Activated B cell treated with CpG ODN at 0.5 μM for 24 hours (primary cell): ENCODE data around the gene CYP3A7. TPM values are rescaled to one million over a fixed set of nuclear protein-coding genes. Genes with fewer than 3 reads are reported as not detected.
"Not testable (repeated sequence)": the region's sequence is repeated elsewhere in the genome, so short reads cannot be mapped to it uniquely, and the experiment has no call there.

Source experiments
- ATAC-seq: fragments of 200-7000 bp; cut with Tn5 transposase; one replicate; pipeline ENCODE4 v1.10.0; 2021; ENCODE audit warnings: low read depth, mild to moderate bottlenecking, moderate library complexity
- CTCF ChIA-PET: fragments of 350-600 bp; sonication (Branson Sonifier 250); formaldehyde crosslinking; loops from one replicate; lab custom pipeline; 2021; ENCODE audit warnings: antibody characterized with exemption; lab: Charles Lee
- POLR2A ChIA-PET: fragments of 350-600 bp; sonication (Branson Sonifier 250); formaldehyde crosslinking; loops from one replicate; lab custom pipeline; 2021; ENCODE audit warnings: antibody characterized with exemption; lab: Charles Lee
- DNase-seq: peaks from one replicate; pipeline ENCODE4 v3.0.0; 2022
- H3K27ac Mint-ChIP-seq: one replicate; pipeline ENCODE4 v1.8.0; 2020; ENCODE audit warnings: mixed read lengths
- H3K27me3 Mint-ChIP-seq: one replicate; pipeline ENCODE4 v1.8.0; 2021; ENCODE audit warnings: mixed read lengths
- H3K36me3 Mint-ChIP-seq: one replicate; pipeline ENCODE4 v1.8.0; 2021; ENCODE audit warnings: low read depth, mixed read lengths
- H3K4me1 Mint-ChIP-seq: one replicate; pipeline ENCODE4 v1.8.0; 2021; ENCODE audit warnings: mixed read lengths
- H3K4me3 Mint-ChIP-seq: one replicate; pipeline ENCODE4 v1.8.0; 2020; ENCODE audit warnings: mild to moderate bottlenecking, mixed read lengths
- H3K9me3 Mint-ChIP-seq: one replicate; pipeline ENCODE4 v1.8.0; 2020; ENCODE audit warnings: mixed read lengths
- CTCF ChIP-seq: fragments of 200-600 bp; IDR thresholded peaks from one replicate; pipeline ENCODE4 v1.8.0; 2022; ENCODE audit warnings: antibody characterized with exemption, mild to moderate bottlenecking
- intact Hi-C: fragments of 100-400 bp; cut with micrococcal nuclease; formaldehyde crosslinking; loops from one replicate; pipeline ENCODE4 v1.15.1; 2024
- total RNA-seq: library from RNA; stranded (reverse); gene quantifications from 2 replicates; pipeline ENCODE4 v1.2.3, GENCODE V29; 2022

Gene CYP3A7
- total RNA-seq, 1 donor from 2014 or later = not detected

- DNase-seq (no peak), ATAC-seq (no peak)
- no peak overlapping the region for H3K27ac Mint-ChIP-seq
- H3K9me3 Mint-ChIP-seq = peaks cover 9% of the 10 kb centered on the region
- no peaks in the 10 kb centered on the region for H3K4me1 Mint-ChIP-seq
- no peak overlapping the region for H3K4me3 Mint-ChIP-seq
- TF ChIP-seq CTCF = no peak
- intact Hi-C loops = no loop called here
- no peaks in the 10 kb centered on the region for H3K36me3 Mint-ChIP-seq
- POLR2A ChIA-PET = no interaction called here
- H3K27me3 Mint-ChIP-seq = peaks cover 6% of the 10 kb centered on the region
- CTCF ChIA-PET = no interaction called here
These were observed 40.6 kb downstream of the CYP3A7 start for GRCh38 chr7:99694201-99694911.

GRCh38 chr7:99693427-99694200 lies 41.4 kb downstream of the CYP3A7 start:
- ChIA-PET CTCF (no interaction called here), POLR2A (no interaction called here)
- no peak for TF ChIP-seq CTCF
- Mint-ChIP-seq H3K36me3 (no peaks in the 10 kb centered on the region), H3K4me1 (no peaks in the 10 kb centered on the region), H3K27ac (no peak overlapping the region), H3K9me3 (peaks cover 9% of the 10 kb centered on the region), H3K27me3 (peaks cover 6% of the 10 kb centered on the region), H3K4me3 (no peak overlapping the region)
- DNase-seq = no peak
- no peak for ATAC-seq
- intact Hi-C loops = no loop called here

- no peak overlapping the region for H3K27ac Mint-ChIP-seq
- H3K4me1 Mint-ChIP-seq = no peaks in the 10 kb centered on the region
- H3K36me3 Mint-ChIP-seq = no peaks in the 10 kb centered on the region
- POLR2A ChIA-PET = no interaction called here
- peaks cover 9% of the 10 kb centered on the region for H3K9me3 Mint-ChIP-seq
- TF ChIP-seq CTCF = no peak
- ATAC-seq = no peak
- CTCF ChIA-PET = no interaction called here
- intact Hi-C loops = no loop called here
- no peak overlapping the region for H3K4me3 Mint-ChIP-seq
- DNase-seq = no peak
- H3K27me3 Mint-ChIP-seq = peaks cover 6% of the 10 kb centered on the region
These were observed 41.9 kb downstream of the CYP3A7 start for GRCh38 chr7:99693100-99693426.

- H3K9me3 Mint-ChIP-seq, ATAC-seq, POLR2A ChIA-PET, H3K27me3 Mint-ChIP-seq, H3K4me3 Mint-ChIP-seq, H3K27ac Mint-ChIP-seq, H3K4me1 Mint-ChIP-seq, intact Hi-C loops, CTCF ChIA-PET, H3K36me3 Mint-ChIP-seq, DNase-seq: not testable (repeated sequence)
These were observed 42.4 kb downstream of the CYP3A7 start for GRCh38 chr7:99692563-99692962.

GRCh38 chr7:99691658-99692057 lies 43.3 kb downstream of the CYP3A7 start:
- H3K27me3 Mint-ChIP-seq, H3K4me1 Mint-ChIP-seq, H3K4me3 Mint-ChIP-seq, H3K9me3 Mint-ChIP-seq, POLR2A ChIA-PET, H3K27ac Mint-ChIP-seq, CTCF ChIA-PET, intact Hi-C loops, H3K36me3 Mint-ChIP-seq, ATAC-seq, DNase-seq: not testable (repeated sequence)

GRCh38 chr7:99690918-99691317 lies 44.1 kb downstream of the CYP3A7 start:
- DNase-seq, H3K27ac Mint-ChIP-seq, CTCF ChIA-PET, H3K27me3 Mint-ChIP-seq, H3K4me1 Mint-ChIP-seq, H3K9me3 Mint-ChIP-seq, intact Hi-C loops, H3K4me3 Mint-ChIP-seq, H3K36me3 Mint-ChIP-seq, POLR2A ChIA-PET, ATAC-seq: not testable (repeated sequence)

GRCh38 chr7:99685871-99686608 lies 49.0 kb downstream of the CYP3A7 start:
- POLR2A ChIA-PET, intact Hi-C loops, ATAC-seq, H3K36me3 Mint-ChIP-seq, H3K9me3 Mint-ChIP-seq, CTCF ChIA-PET, H3K27ac Mint-ChIP-seq, DNase-seq, H3K4me1 Mint-ChIP-seq, H3K27me3 Mint-ChIP-seq, H3K4me3 Mint-ChIP-seq: not testable (repeated sequence)
